K562 (cell line): ENCODE measurements around the gene SLC9C2. TPM values are rescaled to one million over a fixed set of nuclear protein-coding genes. Genes with fewer than 3 reads are reported as not detected.

Source experiments
- ATAC-seq: fragments of 200-7000 bp; cut with Tn5 transposase; 3 replicates; pipeline ENCODE4 v1.9.1; 2020; ENCODE audit warnings: moderate library complexity
- BruUV-seq: library from RNA; stranded (reverse); fragments of 400-500 nt; replicated peaks from 2 replicates; lab custom pipeline; 2021; lab: Mats Ljungman, UMichigan
- CTCF ChIA-PET: fragments of 300-600 bp; formaldehyde crosslinking; extraction: SDS; loops from one replicate; lab custom pipeline; 2021; ENCODE audit warnings: low intra/inter-chr PET ratio; lab: Yijun Ruan, JAX
- POLR2A ChIA-PET: fragments of 300-600, 350-650 bp; sonication (Branson Sonifier 250); formaldehyde crosslinking; extraction: SDS; loops from one replicate; lab custom pipeline; 2021; ENCODE audit warnings: antibody characterized with exemption, inconsistent platforms; lab: Yijun Ruan, JAX
- DNase-seq, 4 experiments: peaks; one replicate each; pipeline versions ENCODE4 v3.0.0 to v3.0.0-alpha.2; 2011 to 2018; ENCODE audit warnings: low spot score in 3 of 4, mixed read lengths in 3 of 4; ENCODE audit errors: extremely low read depth in 1 of 4
- FAIRE-seq: peaks from 2 replicates; lab custom pipeline; 2011; peaks lifted over from hg19 to GRCh38; lab: Jason Lieb, UNC
- H2AFZ ChIP-seq: 2 replicates; pipeline ENCODE4 v1.6.0; 2011; ENCODE audit warnings: low read depth, low read length, control low read depth, inconsistent platforms
- H3K27ac ChIP-seq: fragments of 200-600 bp; 3 replicates; pipeline ENCODE4 v1.8.0; 2011; ENCODE audit warnings: low read depth, mild to moderate bottlenecking, control low read depth, inconsistent platforms, low read length, moderate library complexity, mixed read lengths; ENCODE audit errors: extremely low read depth
- H3K27me3 ChIP-seq, 2 experiments: fragments of 300-600 bp in 1 of 2; 2 replicates in 1 of 2; 3 replicates in 1 of 2; pipeline versions ENCODE4 v1.6.0 to v1.8.0; 2011; ENCODE audit warnings: inconsistent platforms in 2 of 2, low read length in 2 of 2, mild to moderate bottlenecking in 1 of 2, mixed read lengths in 1 of 2, moderate library complexity in 1 of 2; ENCODE audit not compliant: control insufficient read depth in 2 of 2, insufficient read depth in 2 of 2
- H3K36me3 ChIP-seq: fragments of 300-600 bp; 3 replicates; pipeline ENCODE4 v1.8.0; 2011; ENCODE audit warnings: mild to moderate bottlenecking, low read length, inconsistent platforms; ENCODE audit not compliant: control insufficient read depth, insufficient read depth
- H3K4me1 ChIP-seq, 2 experiments: fragments of 200-600 bp in 1 of 2; replicated peaks in 1 of 2; 2 replicates in 1 of 2; 3 replicates in 1 of 2; pipeline versions ENCODE4 v1.5.1 to v1.8.0; 2011; ENCODE audit warnings: inconsistent platforms in 2 of 2, low read length in 2 of 2, mild to moderate bottlenecking in 1 of 2, mixed read lengths in 1 of 2, moderate library complexity in 1 of 2; ENCODE audit not compliant: control insufficient read depth in 2 of 2, insufficient read depth in 2 of 2
- H3K4me2 ChIP-seq: 2 replicates; pipeline ENCODE4 v1.6.1; 2011; ENCODE audit warnings: low read length, control low read depth, inconsistent platforms, mixed read lengths; ENCODE audit not compliant: insufficient read depth
- H3K4me3 ChIP-seq: fragments of 200-600 bp; sonication (generic), shearing (Covaris generic); 2 replicates; pipeline ENCODE4 v1.5.1; 2016; ENCODE audit warnings: control low read depth, inconsistent platforms
- H3K79me2 ChIP-seq: fragments of 200-600 bp; 3 replicates; pipeline ENCODE4 v1.8.0; 2011; ENCODE audit warnings: low read length, inconsistent platforms; ENCODE audit not compliant: control insufficient read depth, insufficient read depth
- H3K9ac ChIP-seq, 2 experiments: 2 replicates each; pipeline versions ENCODE4 v1.6.0 to v1.6.1; 2011; ENCODE audit warnings: low read depth in 2 of 2, low read length in 2 of 2, control low read depth in 1 of 2, inconsistent platforms in 1 of 2, mild to moderate bottlenecking in 1 of 2, mixed read lengths in 1 of 2; ENCODE audit not compliant: insufficient read depth in 1 of 2
- H3K9me1 ChIP-seq: one replicate; pipeline ENCODE4 v1.6.0; 2011; ENCODE audit warnings: inconsistent platforms, mild to moderate bottlenecking, low read length, moderate library complexity; ENCODE audit not compliant: control insufficient read depth, insufficient read depth
- H3K9me3 ChIP-seq: replicated peaks from 2 replicates; pipeline ENCODE4 v1.5.1; 2011; ENCODE audit warnings: low read depth, low read length, inconsistent platforms; ENCODE audit not compliant: control insufficient read depth, insufficient read depth
- H4K20me1 ChIP-seq: replicated peaks from 2 replicates; pipeline ENCODE4 v1.6.1; 2011; ENCODE audit warnings: low read length, inconsistent platforms, mixed read lengths; ENCODE audit not compliant: control insufficient read depth, insufficient read depth
- C11orf30 ChIP-seq: fragments of 450-650 bp; IDR thresholded peaks from 2 replicates; pipeline ENCODE4 v1.6.1; 2016; ENCODE audit warnings: low read depth, mild to moderate bottlenecking
- CREB3L1 ChIP-seq: fragments of 450-650 bp; IDR thresholded peaks from 2 replicates; pipeline ENCODE4 v1.6.1; 2014; ENCODE audit warnings: low read depth, mild to moderate bottlenecking, moderate library complexity, borderline replicate concordance
- MAFG ChIP-seq: fragments of 450-650 bp; conservative IDR thresholded peaks from 2 replicates; pipeline ENCODE4 v1.6.1; 2016; ENCODE audit warnings: missing genetic modification characterization, missing compliant biosample characterization
- SMAD1 ChIP-seq: fragments of 150-350 bp; IDR thresholded peaks from 2 replicates; pipeline ENCODE4 v1.6.1; 2014; ENCODE audit warnings: low read length, low read depth; ENCODE audit not compliant: partially characterized antibody
- ZNF316 ChIP-seq: fragments of 450-650 bp; IDR thresholded peaks from 2 replicates; pipeline ENCODE4 v1.6.1; 2016
- WGBS: fragments of 100-300 bp; shearing (Covaris generic); methylation state at CpG from one replicate; pipeline ENCODE4 v1.1.6; 2016; ENCODE audit warnings: low coverage, mixed read lengths; ENCODE audit not compliant: insufficient coverage; ENCODE audit errors: missing lambda C conversion rate; 5-methylcytosine and 5-hydroxymethylcytosine counted together
- in situ Hi-C: fragments of 300-500 bp; cut with MboI; formaldehyde crosslinking; loops from 4 replicates; pipeline ENCODE4 v1.15.0; 2018; ENCODE audit warnings: inconsistent platforms, mixed read lengths
- intact Hi-C: fragments of 100-400 bp; cut with micrococcal nuclease; formaldehyde crosslinking; loops from 2 replicates; pipeline ENCODE4 v1.14.2; 2022
- polyA plus RNA-seq, 8 experiments: library from polyadenylated mRNA; depleted of rRNA in 4 of 8; stranded (reverse) in 5 of 8; unstranded in 3 of 8; fragments of >200 nt; fragmentation: Nextera tagmentation in 2 of 8; fragmentation: Illumina TruSeq in 1 of 8; extraction: Ambion mirVana in 2 of 8; extraction: Trizol in 1 of 8; gene quantifications; 2 replicates each; pipeline versions ENCODE4 v1.2.1 to v1.2.3, GENCODE V29; 2011 to 2014; ENCODE audit warnings: inconsistent platforms in 1 of 8, missing spikeins in 1 of 8
- total RNA-seq, 7 experiments: library from RNA; depleted of rRNA in 6 of 7; stranded (reverse); fragments of >200 nt in 6 of 7; fragmentation: Illumina TruSeq in 2 of 7; extraction: Trizol in 2 of 7; gene quantifications; 2 replicates each; pipeline versions ENCODE4 v1.2.1 to v1.2.3, GENCODE V29; 2011 to 2021; ENCODE audit warnings: low replicate concordance in 1 of 7

The SLC9C2 gene
- total and polyA plus RNA-seq, 9 of the 15 experiments (the other 6 are each of a cell fraction or from before 2014, with no cell fraction given): 0.11 to 0.22 (median 0.15) TPM; not detected in 5

GRCh38 chr1:173581383-173582079 is 21.3 kb downstream of the SLC9C2 start:
- ChIA-PET POLR2A (interaction anchor here (0.9 to 1.5 kb wide), 2 partner anchors 8 to 11 kb away, joined by 3 to 5 read pairs; no protein-coding TSS in a partner anchor), CTCF (no interaction called here)
- H3K4me1 ChIP-seq: no peaks in the 10 kb centered on the region
- BruUV-seq: no TSS peak
- 4% methylated on average over 1 of the region's 1 CpG for WGBS
- no peaks in the 10 kb centered on the region for H3K9me3 ChIP-seq
- ATAC-seq: no peak
- no peak overlapping the region for H3K4me3 ChIP-seq
- H4K20me1 ChIP-seq: no peaks in the 10 kb centered on the region
- intact Hi-C loops: no loop called here
- TF ChIP-seq CREB3L1: no peak
- peak; percentile 52 for TF ChIP-seq C11orf30
- TF ChIP-seq SMAD1: no peak
- TF ChIP-seq MAFG (tag): peak; percentile 40; the same call in 1 of the 2 replicates
- TF ChIP-seq ZNF316: peak; percentile 79
- TF ChIP-seq, all 486 proteins: peak for 3
- no peaks in the 10 kb centered on the region for H3K36me3 ChIP-seq
- H2AFZ ChIP-seq: no peak overlapping the region
- peaks cover 5 to 12% of the 10 kb centered on the region in 2 experiments; a peak in 3 of 5 replicates for H3K27me3 ChIP-seq
- DNase-seq: no peak
- H3K9ac ChIP-seq: no peak overlapping the region
- FAIRE-seq: no peak
- no peaks in the 10 kb centered on the region for H3K79me2 ChIP-seq
- H3K9me1 ChIP-seq: no peaks in the 10 kb centered on the region
- in situ Hi-C loops: no loop called here
- H3K27ac ChIP-seq: no peak overlapping the region
- no peak overlapping the region for H3K4me2 ChIP-seq
